Fibroblast of villous mesenchyme (primary cell): Measurements from ENCODE around the gene CDYL. TPM values are rescaled to one million over a fixed set of nuclear protein-coding genes. Genes with fewer than 3 reads are reported as not detected.

Experiments
- DNase-seq: peaks from one replicate; pipeline ENCODE4 v3.0.0-alpha.2; 2010; ENCODE audit warnings: low read depth
- H3K4me3 ChIP-seq: 2 replicates; pipeline ENCODE4 v1.5.1; 2011; ENCODE audit warnings: low read depth, mild to moderate bottlenecking, low read length
- total RNA-seq: library from RNA; depleted of rRNA; stranded (reverse); fragments of >200 nt; gene quantifications from 2 replicates; pipeline ENCODE4 v1.2.3, GENCODE V29; 2012
- TF ChIP-seq, protein P1 (sequence below): IDR thresholded peaks from 2 replicates; pipeline ENCODE4 v1.5.1; 2012; ENCODE audit warnings: low read depth, mild to moderate bottlenecking, low read length; ENCODE audit not compliant: insufficient read depth

The CDYL gene
- total RNA-seq, 1 donor = 37.1 TPM

- no peak for DNase-seq
- TF ChIP-seq, protein P1, sequence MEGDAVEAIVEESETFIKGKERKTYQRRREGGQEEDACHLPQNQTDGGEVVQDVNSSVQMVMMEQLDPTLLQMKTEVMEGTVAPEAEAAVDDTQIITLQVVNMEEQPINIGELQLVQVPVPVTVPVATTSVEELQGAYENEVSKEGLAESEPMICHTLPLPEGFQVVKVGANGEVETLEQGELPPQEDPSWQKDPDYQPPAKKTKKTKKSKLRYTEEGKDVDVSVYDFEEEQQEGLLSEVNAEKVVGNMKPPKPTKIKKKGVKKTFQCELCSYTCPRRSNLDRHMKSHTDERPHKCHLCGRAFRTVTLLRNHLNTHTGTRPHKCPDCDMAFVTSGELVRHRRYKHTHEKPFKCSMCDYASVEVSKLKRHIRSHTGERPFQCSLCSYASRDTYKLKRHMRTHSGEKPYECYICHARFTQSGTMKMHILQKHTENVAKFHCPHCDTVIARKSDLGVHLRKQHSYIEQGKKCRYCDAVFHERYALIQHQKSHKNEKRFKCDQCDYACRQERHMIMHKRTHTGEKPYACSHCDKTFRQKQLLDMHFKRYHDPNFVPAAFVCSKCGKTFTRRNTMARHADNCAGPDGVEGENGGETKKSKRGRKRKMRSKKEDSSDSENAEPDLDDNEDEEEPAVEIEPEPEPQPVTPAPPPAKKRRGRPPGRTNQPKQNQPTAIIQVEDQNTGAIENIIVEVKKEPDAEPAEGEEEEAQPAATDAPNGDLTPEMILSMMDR = no peak
- no peak overlapping the region for H3K4me3 ChIP-seq
Measured at GRCh38 chr6:4772750-4773149, 3.5 kb upstream of the CDYL start.

- DNase-seq = no peak
- H3K4me3 ChIP-seq = no peak overlapping the region
- TF ChIP-seq, protein P1 = no peak
Measured at GRCh38 chr6:4773181-4773580, 3.0 kb upstream of the CDYL start.

- TF ChIP-seq, protein P1 = no peak
- no peak overlapping the region for H3K4me3 ChIP-seq
- no peak for DNase-seq
Measured at GRCh38 chr6:4774296-4774695, 1.9 kb upstream of the CDYL start.

GRCh38 chr6:4774715-4775493 lies 1.3 kb upstream of the CDYL start:
- TF ChIP-seq, protein P1 = no peak
- DNase-seq = no peak
- peak overlapping the region; percentile 63 for H3K4me3 ChIP-seq

GRCh38 chr6:4775494-4776130 lies 592 bp upstream of the CDYL start:
- TF ChIP-seq, protein P1 = peak; percentile 29
- peak overlapping the region; percentile 63 for H3K4me3 ChIP-seq
- DNase-seq = peak; percentile 83

GRCh38 chr6:4776493-4777393 lies 539 bp downstream of the CDYL start:
- peak overlapping the region; percentile 56 for H3K4me3 ChIP-seq
- TF ChIP-seq, protein P1 = no peak
- DNase-seq = peak; percentile 54
